ENCODE measurements around the gene COL4A2. TPM values are rescaled to one million over a fixed set of nuclear protein-coding genes. Genes with fewer than 3 reads are reported as not detected.
"Not testable (repeated sequence)": the region's sequence is repeated elsewhere in the genome, so short reads cannot be mapped to it uniquely, and the experiment has no call there.

COL4A2 gene
- total and polyA plus RNA-seq, 8 donors, result 18.4 to 130 (median 43.8) TPM

- FAIRE-seq (no peak), ATAC-seq (no peak), DNase-seq (no peak)
- H3K27me3 ChIP-seq, result no peaks in the 10 kb centered on the region
- TF ChIP-seq CTCF (IDR thresholded peaks at IDR 0.05), result no peak
- H3K9me3 ChIP-seq, result no peaks in the 10 kb centered on the region
- peak overlapping the region in 2 of 4 donors; percentile 70 to 79 for H3K27ac ChIP-seq
- intact Hi-C loops (cut with DNase I), result no loop called here
- H3K4me1 ChIP-seq, result peaks cover 34 to 56% (median 37%) of the 10 kb centered on the region in 3 donors
- H3K36me3 ChIP-seq, result no peaks in the 10 kb centered on the region
- WGBS, 2 donors, result 78 to 82% methylated on average over 6 of the region's 6 CpGs
- H3K4me3 ChIP-seq, result no peak overlapping the region
These were observed 221.8 kb downstream of the COL4A2 start for GRCh38 chr13:110528911-110529310.

- FAIRE-seq, result no peak
- no peaks in the 10 kb centered on the region for H3K27me3 ChIP-seq
- intact Hi-C loops (cut with DNase I), result no loop called here
These were observed 222.6 kb downstream of the COL4A2 start for GRCh38 chr13:110529522-110530311.

GRCh38 chr13:110531100-110531499 lies 224.0 kb downstream of the COL4A2 start:
- H3K27me3 ChIP-seq, result no peaks in the 10 kb centered on the region
- peaks cover 20 to 40% (median 24%) of the 10 kb centered on the region in 3 donors for H3K4me1 ChIP-seq
- 91 to 92% methylated on average over 7 of the region's 7 CpGs for WGBS, 2 donors
- no peaks in the 10 kb centered on the region for H3K9me3 ChIP-seq
- TF ChIP-seq CTCF (IDR thresholded peaks at IDR 0.05), result no peak
- H3K4me3 ChIP-seq, result no peak overlapping the region
- no peak for ATAC-seq
- intact Hi-C loops (cut with DNase I), result no loop called here
- no peaks in the 10 kb centered on the region for H3K36me3 ChIP-seq
- peak overlapping the region in 1 of 4 donors; percentile 41 for H3K27ac ChIP-seq
- FAIRE-seq, result no peak
- DNase-seq, result no peak

More at GRCh38 chr13:110529522-110530311, 222.6 kb downstream of the COL4A2 start:
- H3K36me3 ChIP-seq, result no peaks in the 10 kb centered on the region
- peaks cover 34 to 54% (median 34%) of the 10 kb centered on the region in 3 donors for H3K4me1 ChIP-seq
- WGBS, 2 donors, result 82 to 86% methylated on average over 16 to 20 of the region's 23 CpGs
- H3K4me3 ChIP-seq, result no peak overlapping the region
- ATAC-seq (no peak), DNase-seq (peak in 1 of 6 donors; percentile 51)
- peak overlapping the region in 3 of 4 donors; percentile 2 to 79 (median 70) for H3K27ac ChIP-seq
- H3K9me3 ChIP-seq, result no peaks in the 10 kb centered on the region
- TF ChIP-seq CTCF (IDR thresholded peaks at IDR 0.05), result no peak

GRCh38 chr13:110531671-110532083 lies 224.6 kb downstream of the COL4A2 start:
- 86% methylated on average over 9 of the region's 9 CpGs for WGBS, 2 donors
- no peak for ATAC-seq
- no peaks in the 10 kb centered on the region for H3K9me3 ChIP-seq

GRCh38 chr13:110532258-110532657 lies 225.2 kb downstream of the COL4A2 start:
- H3K4me3 ChIP-seq; DNase-seq; intact Hi-C loops (cut with DNase I); FAIRE-seq; H3K27me3 ChIP-seq; ATAC-seq; H3K9me3 ChIP-seq; H3K36me3 ChIP-seq: not testable (repeated sequence)
- H3K4me1 ChIP-seq, result peaks cover 9 to 28% (median 12%) of the 10 kb centered on the region in 3 donors
- H3K27ac ChIP-seq, result peak overlapping the region in 1 of 4 donors; percentile 25
- WGBS, 2 donors, result 60 to 69% methylated on average over 2 of the region's 2 CpGs

More at GRCh38 chr13:110531671-110532083, 224.6 kb downstream of the COL4A2 start:
- intact Hi-C loops (cut with DNase I), result no loop called here
- Histone ChIP-seq H3K36me3 (no peaks in the 10 kb centered on the region), H3K4me1 (peaks cover 14 to 34% (median 18%) of the 10 kb centered on the region in 3 donors), H3K27ac (peak overlapping the region in 1 of 4 donors; percentile 41), H3K4me3 (no peak overlapping the region), H3K27me3 (no peaks in the 10 kb centered on the region)
- TF ChIP-seq CTCF (IDR thresholded peaks at IDR 0.05), result no peak
- DNase-seq (peak in 2 of 6 donors; percentile 22 to 43), FAIRE-seq (no peak)

All from pancreas (tissue), 10 donors.